H1 (cell line): ENCODE results near the gene PLEKHG5. TPM values are rescaled to one million over a fixed set of nuclear protein-coding genes. Genes with fewer than 3 reads are reported as not detected.

ENCODE experiments used
- CTCF ChIA-PET: fragments of 300-600 bp; sonication (Branson Sonifier 250); formaldehyde crosslinking; loops from one replicate; lab custom pipeline; 2021; ENCODE audit not compliant: partially characterized antibody; lab: Charles Lee
- POLR2A ChIA-PET: fragments of 300-600 bp; sonication (Branson Sonifier 250); formaldehyde crosslinking; loops from one replicate; lab custom pipeline; 2021; ENCODE audit warnings: inconsistent platforms; ENCODE audit not compliant: partially characterized antibody; lab: Charles Lee
- DNase-seq, 2 experiments: peaks; one replicate each; pipeline versions ENCODE4 v3.0.0 to v3.0.0-alpha.2; 2010 to 2022; ENCODE audit warnings: low spot score in 2 of 2, low read depth in 1 of 2, mixed read lengths in 1 of 2
- FAIRE-seq: peaks from 2 replicates; lab custom pipeline; 2011; peaks lifted over from hg19 to GRCh38; lab: Jason Lieb, UNC
- H2AFZ ChIP-seq: 2 replicates; pipeline ENCODE4 v1.8.1; 2012; ENCODE audit warnings: low read length, inconsistent platforms
- H2AK5ac ChIP-seq: 2 replicates; pipeline ENCODE4 v1.6.1; 2013; ENCODE audit warnings: low read depth, low read length
- H2BK120ac ChIP-seq: replicated peaks from 2 replicates; pipeline ENCODE3; 2013; ENCODE audit warnings: low read depth, low read length, inconsistent platforms
- H2BK12ac ChIP-seq: 2 replicates; pipeline ENCODE4 v1.6.1; 2013; ENCODE audit warnings: low read depth, low read length
- H2BK15ac ChIP-seq: 2 replicates; pipeline ENCODE4 v1.6.1; 2013; ENCODE audit warnings: low read length
- H2BK20ac ChIP-seq: 2 replicates; pipeline ENCODE4 v1.6.1; 2013; ENCODE audit warnings: low read length
- H2BK5ac ChIP-seq: 2 replicates; pipeline ENCODE4 v1.6.1; 2013; ENCODE audit warnings: low read depth, low read length
- H3K14ac ChIP-seq: 2 replicates; pipeline ENCODE4 v1.6.1; 2013; ENCODE audit warnings: inconsistent platforms; ENCODE audit not compliant: insufficient read length
- H3K18ac ChIP-seq: 2 replicates; pipeline ENCODE4 v1.6.1; 2013; ENCODE audit warnings: low read length; ENCODE audit errors: extremely low read depth
- H3K23ac ChIP-seq: 2 replicates; pipeline ENCODE4 v1.6.1; 2013; ENCODE audit warnings: inconsistent platforms; ENCODE audit not compliant: insufficient read length
- H3K23me2 ChIP-seq: 2 replicates; pipeline ENCODE4 v1.6.1; 2013; ENCODE audit warnings: low read depth, low read length
- H3K27ac ChIP-seq: 2 replicates; pipeline ENCODE4 v1.6.1; 2011; ENCODE audit warnings: low read depth, low read length, inconsistent platforms
- H3K27me3 ChIP-seq, 4 experiments: replicated peaks in 1 of 4; 1 replicate in 1 of 4; 2 replicates in 3 of 4; pipeline versions ENCODE4 v1.6.1 to v1.8.1; 2011 to 2013; ENCODE audit warnings: low read length in 3 of 4, mild to moderate bottlenecking in 3 of 4, inconsistent platforms in 2 of 4, mixed read lengths in 2 of 4, moderate library complexity in 1 of 4; ENCODE audit not compliant: control insufficient read depth in 3 of 4, insufficient read depth in 3 of 4; ENCODE audit errors: extremely low read depth in 1 of 4
- H3K36me3 ChIP-seq, 4 experiments: 2 replicates each; pipeline versions ENCODE4 v1.6.1 to v1.8.1; 2011 to 2013; ENCODE audit warnings: mild to moderate bottlenecking in 4 of 4, low read length in 3 of 4, moderate library complexity in 2 of 4, control low read depth in 1 of 4, inconsistent platforms in 1 of 4; ENCODE audit not compliant: insufficient read depth in 4 of 4, control insufficient read depth in 2 of 4
- H3K4ac ChIP-seq: replicated peaks from 2 replicates; pipeline ENCODE3; 2013; ENCODE audit warnings: low read length, low read depth, mixed read lengths, inconsistent platforms; ENCODE audit not compliant: insufficient read length
- H3K4me1 ChIP-seq, 4 experiments: replicated peaks in 1 of 4; 1 replicate in 1 of 4; 2 replicates in 3 of 4; pipeline versions ENCODE4 v1.6.1 to v1.8.1; 2011 to 2013; ENCODE audit warnings: low read length in 3 of 4, inconsistent platforms in 2 of 4, mixed read lengths in 1 of 4; ENCODE audit not compliant: insufficient read depth in 4 of 4, control insufficient read depth in 3 of 4
- H3K4me2 ChIP-seq, 2 experiments: 2 replicates each; pipeline versions ENCODE4 v1.6.1 to v1.8.1; 2011 to 2013; ENCODE audit warnings: low read depth in 2 of 2, low read length in 2 of 2, control low read depth in 1 of 2, inconsistent platforms in 1 of 2, mild to moderate bottlenecking in 1 of 2; ENCODE audit not compliant: insufficient read depth in 1 of 2
- H3K4me3 ChIP-seq, 4 experiments: fragments of 200-600, 300-600 bp in 1 of 4; sonication (generic), shearing (Covaris generic), sonication (Bioruptor Twin) in 1 of 4; 2 replicates each; pipeline versions ENCODE4 v1.5.1 to v1.8.1; 2011 to 2016; ENCODE audit warnings: low read length in 4 of 4, low read depth in 3 of 4, control low read depth in 2 of 4, inconsistent platforms in 2 of 4, mild to moderate bottlenecking in 2 of 4, mixed read lengths in 1 of 4, moderate library complexity in 1 of 4; ENCODE audit not compliant: insufficient read depth in 2 of 4; ENCODE audit errors: extremely low read depth in 1 of 4
- H3K56ac ChIP-seq: replicated peaks from 2 replicates; pipeline ENCODE3; 2013; ENCODE audit warnings: low read depth, mild to moderate bottlenecking, mixed read lengths, low read length, inconsistent platforms; ENCODE audit not compliant: insufficient read length
- H3K79me1 ChIP-seq: 2 replicates; pipeline ENCODE4 v1.6.1; 2013; ENCODE audit warnings: low read depth, low read length, control low read depth
- H3K79me2 ChIP-seq, 2 experiments: 2 replicates each; pipeline versions ENCODE4 v1.6.1 to v1.8.1; 2012 to 2013; ENCODE audit warnings: low read length in 2 of 2, mild to moderate bottlenecking in 2 of 2, inconsistent platforms in 1 of 2; ENCODE audit not compliant: insufficient read depth in 2 of 2, control insufficient read depth in 1 of 2
- H3K9ac ChIP-seq, 4 experiments: replicated peaks in 1 of 4; 1 replicate in 1 of 4; 2 replicates in 3 of 4; pipeline versions ENCODE4 v1.6.1 to v1.8.1; 2011 to 2013; ENCODE audit warnings: low read depth in 3 of 4, low read length in 3 of 4, control low read depth in 2 of 4, mild to moderate bottlenecking in 2 of 4, moderate library complexity in 2 of 4, inconsistent platforms in 1 of 4; ENCODE audit errors: extremely low read depth in 1 of 4
- H3K9me3 ChIP-seq, 2 experiments: 2 replicates each; pipeline versions ENCODE4 v1.6.1 to v1.8.1; 2012 to 2013; ENCODE audit warnings: mild to moderate bottlenecking in 2 of 2, moderate library complexity in 2 of 2, control low read depth in 1 of 2, inconsistent platforms in 1 of 2, low read depth in 1 of 2, low read length in 1 of 2, mixed read lengths in 1 of 2; ENCODE audit not compliant: insufficient read depth in 2 of 2
- H4K20me1 ChIP-seq, 2 experiments: replicated peaks in 1 of 2; 2 replicates each; pipeline versions ENCODE3 to v1.8.1; 2011 to 2013; ENCODE audit warnings: inconsistent platforms in 2 of 2, low read length in 2 of 2, mild to moderate bottlenecking in 1 of 2; ENCODE audit not compliant: insufficient read depth in 2 of 2, control insufficient read depth in 1 of 2
- H4K5ac ChIP-seq: 2 replicates; pipeline ENCODE4 v1.6.1; 2013; ENCODE audit warnings: low read length, low read depth, mixed read lengths, inconsistent platforms; ENCODE audit not compliant: insufficient read length
- H4K8ac ChIP-seq: 2 replicates; pipeline ENCODE4 v1.8.0; 2013; ENCODE audit warnings: mild to moderate bottlenecking, moderate library complexity, low read length, inconsistent platforms; ENCODE audit not compliant: insufficient read depth; ENCODE audit errors: extremely low read depth
- H4K91ac ChIP-seq: replicated peaks from 2 replicates; pipeline ENCODE3; 2013; ENCODE audit warnings: low read length, mixed read lengths, inconsistent platforms; ENCODE audit not compliant: insufficient read length
- ASH2L ChIP-seq: fragments of 200-600, 300-600 bp; sonication (generic); IDR thresholded peaks from one replicate; pipeline ENCODE4 v1.7.1; 2017; ENCODE audit warnings: low read length
- CHD2 ChIP-seq: IDR thresholded peaks from 2 replicates; pipeline ENCODE4 v1.6.1; 2012; ENCODE audit warnings: low read length, improper control_type of control experiment
- EP300 ChIP-seq, 2 experiments: IDR thresholded peaks; 1 replicate in 1 of 2; 2 replicates in 1 of 2; pipeline ENCODE4 v1.6.1; 2011 to 2012; ENCODE audit warnings: low read depth in 2 of 2, low read length in 2 of 2, mild to moderate bottlenecking in 2 of 2, borderline replicate concordance in 1 of 2, inconsistent platforms in 1 of 2, moderate library complexity in 1 of 2
- GABPA ChIP-seq: IDR thresholded peaks from 2 replicates; pipeline ENCODE4 v1.6.1; 2011; ENCODE audit warnings: mild to moderate bottlenecking, low read length, moderate library complexity, borderline replicate concordance; ENCODE audit not compliant: insufficient read depth
- JUN ChIP-seq: IDR thresholded peaks from 2 replicates; pipeline ENCODE4 v1.6.1; 2011; ENCODE audit warnings: low read depth, mild to moderate bottlenecking, improper control_type of control experiment, low read length
- JUND ChIP-seq: IDR thresholded peaks from 2 replicates; pipeline ENCODE4 v1.6.1; 2011; ENCODE audit warnings: mild to moderate bottlenecking, improper control_type of control experiment, low read length
- POU5F1 ChIP-seq: IDR thresholded peaks from 2 replicates; pipeline ENCODE4 v1.6.1; 2011; ENCODE audit warnings: low read depth, mild to moderate bottlenecking, low read length, moderate library complexity
- RBBP5 ChIP-seq: IDR thresholded peaks from 2 replicates; pipeline ENCODE4 v1.7.1; 2012; ENCODE audit warnings: low read depth, mild to moderate bottlenecking, inconsistent platforms, low read length, moderate library complexity, borderline replicate concordance
- SIRT6 ChIP-seq: IDR thresholded peaks from one replicate; pipeline ENCODE4 v1.7.1; 2012; ENCODE audit warnings: low read length, inconsistent platforms
- SP1 ChIP-seq: IDR thresholded peaks from 2 replicates; pipeline ENCODE4 v1.6.1; 2011; ENCODE audit warnings: low read depth, low read length
- SP4 ChIP-seq: IDR thresholded peaks from 2 replicates; pipeline ENCODE4 v1.6.1; 2012; ENCODE audit warnings: low read length, inconsistent platforms
- WGBS, 2 experiments: shearing (Covaris generic) in 1 of 2; methylation state at CpG; one replicate each; pipeline versions ENCODE4 v1.1.6 to v1.1.7; 2013 to 2015; ENCODE audit warnings: low lambda C conversion rate in 2 of 2, mixed read lengths in 2 of 2, inconsistent platforms in 1 of 2, low coverage in 1 of 2, missing lambda C conversion rate in 1 of 2; ENCODE audit not compliant: insufficient replicate concordance in 2 of 2, insufficient coverage in 1 of 2, insufficient read length in 1 of 2; ENCODE audit errors: extremely low coverage in 1 of 2, missing lambda C conversion rate in 1 of 2; 5-methylcytosine and 5-hydroxymethylcytosine counted together
- polyA plus RNA-seq, 7 experiments: library from polyadenylated mRNA; depleted of rRNA in 3 of 7; stranded (reverse) in 5 of 7; unstranded in 2 of 7; fragments of >200 nt in 5 of 7; fragments of 200-250 nt in 2 of 7; gene quantifications; 1 replicate in 5 of 7; 2 replicates in 1 of 7; 4 replicates in 1 of 7; pipeline versions ENCODE4 v1.2.1 to v1.2.3, GENCODE V29; 2011 to 2013; ENCODE audit warnings: missing spikeins in 2 of 7, mixed read lengths in 2 of 7
- total RNA-seq: library from RNA; stranded (reverse); fragmentation: NEBNext Ultra II Directional; extraction: Animal tissue kit (Norgen Biotek cat#: 25700); gene quantifications from 2 replicates; pipeline ENCODE4 v1.2.1, GENCODE V29; 2021

Gene PLEKHG5
- total and polyA plus RNA-seq, 2 of the 8 experiments (the other 6 are each of a cell fraction or from before 2014, with no cell fraction given), result 10.4 to 13.8 TPM

- Histone ChIP-seq H3K4me1 (peaks cover 5 to 11% (median 7%) of the 10 kb centered on the region in 4 experiments), H3K79me2 (no peaks in the 10 kb centered on the region), H3K4me3 (no peak overlapping the region), H3K4ac (no peak overlapping the region), H4K91ac (no peak overlapping the region), H3K23me2 (no peaks in the 10 kb centered on the region), H3K27ac (no peak overlapping the region), H3K23ac (no peak overlapping the region), H3K36me3 (peaks cover 6 to 14% (median 11%) of the 10 kb centered on the region in 4 experiments; a peak in 5 of 8 replicates), H3K79me1 (no peaks in the 10 kb centered on the region), H3K56ac (no peak overlapping the region), H2BK12ac (no peak overlapping the region), H3K4me2 (no peak overlapping the region), H4K5ac (no peak overlapping the region), H3K18ac (no peak overlapping the region), H2BK120ac (no peak overlapping the region), H3K9me3 (no peaks in the 10 kb centered on the region), H3K27me3 (no peaks in the 10 kb centered on the region), H4K20me1 (peaks cover 3 to 5% of the 10 kb centered on the region in 2 experiments), H2BK15ac (no peak overlapping the region), H2BK5ac (0 out of 2 replicates have a peak overlapping the region, but pooled peaks have one; percentile 49), H2BK20ac (no peak overlapping the region), H4K8ac (no peak overlapping the region), H2AFZ (no peak overlapping the region), H3K14ac (no peak overlapping the region), H3K9ac (peak overlapping the region in 1 of 4 experiments; percentile 5; a peak in 1 of 7 replicates), H2AK5ac (no peak overlapping the region; the same call in 1 of the 2 replicates)
- ChIA-PET CTCF (interaction anchor here (0.8 to 8.1 kb wide), 16 partner anchors 9 to 275 kb away, joined by 3 to 107 read pairs (median 6); partner anchors contain the start of genes NOL9, PLEKHG5 and ZBTB48), POLR2A (interaction anchor here (1.2 to 3.5 kb wide), 4 partner anchors 13 to 33 kb away, joined by 3 to 15 read pairs (median 8); partner anchors contain the start of genes NOL9 and TAS1R1)
- FAIRE-seq, result no peak
- TF ChIP-seq SP4, result no peak
- no peak for TF ChIP-seq SP1
- TF ChIP-seq CHD2, result no peak
- no peak for TF ChIP-seq JUND
- no peak for TF ChIP-seq GABPA
- TF ChIP-seq EP300 (IDR thresholded peaks at IDR 0.05; ENCODE audit: borderline replicate concordance in 1 of 2, low read depth in 2 of 2, low read length in 2 of 2), result no peak
- no peak for TF ChIP-seq RBBP5
- no peak for TF ChIP-seq POU5F1
- no peak for TF ChIP-seq ASH2L
- TF ChIP-seq JUN, result no peak
- no peak for TF ChIP-seq SIRT6
- DNase-seq, result no peak
- WGBS, 2 experiments, result 75% methylated on average over 5 of the region's 5 CpGs; no CpG with 5 or more reads in 1 of the 2 experiments
Observed at GRCh38 chr1:6521536-6521935, 30.1 kb upstream of the PLEKHG5 start.
